Tibial nerve (tissue), 4 donors: ENCODE results near the gene FUT6.

Experiments
- EP300 ChIP-seq, 2 donors: sonication (generic); formaldehyde crosslinking; IDR thresholded peaks; one replicate each; pipeline ENCODE4 v1.6.1; 2017; ENCODE audit warnings: antibody characterized with exemption in 2 of 2, mild to moderate bottlenecking in 1 of 2
- POLR2A ChIP-seq, 2 donors: fragments of 450-650 bp; IDR thresholded peaks; one replicate each; pipeline ENCODE4 v1.6.1; 2017; ENCODE audit warnings: antibody characterized with exemption in 2 of 2, mild to moderate bottlenecking in 2 of 2, moderate library complexity in 2 of 2
- TF ChIP-seq, protein P1 (sequence below), 5 experiments: fragments of 200-600 bp in 3 of 5; fragments of 450-650 bp in 2 of 5; sonication (generic) in 3 of 5; IDR thresholded peaks; one replicate each; pipeline ENCODE4 v1.5.1; 2016 to 2019; ENCODE audit warnings: antibody characterized with exemption in 5 of 5, mild to moderate bottlenecking in 3 of 5, moderate library complexity in 2 of 5

DNA sequence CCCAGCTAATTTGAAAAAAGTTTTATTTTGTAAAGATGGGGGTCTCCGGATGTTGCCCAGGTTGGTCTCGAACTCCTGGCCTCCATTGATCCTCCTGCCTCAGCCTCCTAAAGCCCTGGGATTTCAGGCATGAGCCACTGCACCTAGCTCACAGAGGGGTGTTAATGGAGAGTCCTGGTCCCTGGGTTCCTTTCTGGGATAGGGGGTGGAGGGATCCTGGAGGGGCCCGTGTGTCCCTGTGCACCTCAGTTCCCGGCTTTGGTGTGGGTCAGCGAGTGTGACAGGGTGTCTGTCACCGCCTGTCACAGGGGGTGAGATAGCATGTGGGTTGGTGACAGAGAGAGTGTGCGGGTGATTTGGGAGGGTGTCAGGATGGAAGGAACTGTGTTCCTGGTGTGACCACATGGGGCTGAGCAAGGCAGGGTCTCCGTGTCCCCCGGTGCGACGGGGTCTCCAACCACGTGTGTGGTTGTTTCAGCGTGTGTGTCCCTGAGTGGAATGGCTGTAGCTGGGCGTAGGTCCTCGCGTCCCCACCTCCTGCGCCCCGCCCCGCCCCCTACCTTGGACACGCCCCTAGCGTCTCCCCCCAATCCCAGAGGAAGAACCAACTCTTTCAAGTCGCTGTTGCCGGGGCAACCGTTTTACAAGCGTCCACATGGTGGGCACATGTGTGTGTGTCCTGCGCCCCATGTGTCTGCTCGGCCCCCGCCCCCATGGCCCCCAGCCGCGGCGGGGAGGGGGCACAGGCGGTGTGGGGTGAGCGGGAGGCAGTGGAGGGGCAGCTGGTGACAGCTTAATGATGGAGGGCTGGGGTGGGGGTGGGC is 37.5 kb downstream of the FUT6 start:
- TF ChIP-seq, protein P1, sequence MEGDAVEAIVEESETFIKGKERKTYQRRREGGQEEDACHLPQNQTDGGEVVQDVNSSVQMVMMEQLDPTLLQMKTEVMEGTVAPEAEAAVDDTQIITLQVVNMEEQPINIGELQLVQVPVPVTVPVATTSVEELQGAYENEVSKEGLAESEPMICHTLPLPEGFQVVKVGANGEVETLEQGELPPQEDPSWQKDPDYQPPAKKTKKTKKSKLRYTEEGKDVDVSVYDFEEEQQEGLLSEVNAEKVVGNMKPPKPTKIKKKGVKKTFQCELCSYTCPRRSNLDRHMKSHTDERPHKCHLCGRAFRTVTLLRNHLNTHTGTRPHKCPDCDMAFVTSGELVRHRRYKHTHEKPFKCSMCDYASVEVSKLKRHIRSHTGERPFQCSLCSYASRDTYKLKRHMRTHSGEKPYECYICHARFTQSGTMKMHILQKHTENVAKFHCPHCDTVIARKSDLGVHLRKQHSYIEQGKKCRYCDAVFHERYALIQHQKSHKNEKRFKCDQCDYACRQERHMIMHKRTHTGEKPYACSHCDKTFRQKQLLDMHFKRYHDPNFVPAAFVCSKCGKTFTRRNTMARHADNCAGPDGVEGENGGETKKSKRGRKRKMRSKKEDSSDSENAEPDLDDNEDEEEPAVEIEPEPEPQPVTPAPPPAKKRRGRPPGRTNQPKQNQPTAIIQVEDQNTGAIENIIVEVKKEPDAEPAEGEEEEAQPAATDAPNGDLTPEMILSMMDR (IDR thresholded peaks at IDR 0.05): no peak
- TF ChIP-seq EP300 (IDR thresholded peaks at IDR 0.05) (no peak), POLR2A (IDR thresholded peaks at IDR 0.05) (no peak)
